Lower leg skin (tissue), 4 donors: ENCODE data around the gene DHX30. TPM values are rescaled to one million over a fixed set of nuclear protein-coding genes. Genes with fewer than 3 reads are reported as not detected.

Experiments used
- DNase-seq, 2 donors: peaks; one replicate each; pipeline ENCODE4 v3.0.0-alpha.2; 2019; ENCODE audit warnings: low spot score in 2 of 2
- H3K4me3 ChIP-seq: fragments of 200-600 bp; sonication (generic); 2 replicates; pipeline ENCODE4 v1.5.1; 2017; ENCODE audit warnings: mild to moderate bottlenecking, low read depth; ENCODE audit not compliant: poor library complexity, severe bottlenecking
- CTCF ChIP-seq, 3 donors: fragments of 450-650 bp; IDR thresholded peaks; one replicate each; pipeline ENCODE4 v1.5.1; 2016; ENCODE audit warnings: antibody characterized with exemption in 3 of 3, mild to moderate bottlenecking in 3 of 3, moderate library complexity in 2 of 3
- POLR2A ChIP-seq, 2 donors: fragments of 450-650 bp; IDR thresholded peaks; one replicate each; pipeline ENCODE4 v1.6.1; 2016 to 2017; ENCODE audit warnings: antibody characterized with exemption in 2 of 2, mild to moderate bottlenecking in 1 of 2, moderate library complexity in 1 of 2
- WGBS, 2 donors: methylation state at CpG; one replicate each; pipeline ENCODE4 v1.1.5; 2018; 5-methylcytosine and 5-hydroxymethylcytosine counted together
- intact Hi-C: fragments of 100-400 bp; cut with DNase I; formaldehyde crosslinking; loops from one replicate; pipeline ENCODE4 v1.15.0; 2023; ENCODE audit warnings: low total_unique reads
- total RNA-seq, 4 donors: library from RNA; depleted of rRNA; stranded (reverse); fragments of >200 nt; gene quantifications; one replicate each; pipeline ENCODE4 v1.1.0, GENCODE V29; 2016

DHX30 gene
- total RNA-seq, 4 donors from 2014 or later, result 59.0 to 81.0 (median 66.7) TPM

- WGBS, 2 donors, result 97 to 98% methylated on average over 8 of the region's 8 CpGs
- TF ChIP-seq CTCF (IDR thresholded peaks at IDR 0.05), result no peak
- no peak for TF ChIP-seq POLR2A (IDR thresholded peaks at IDR 0.05)
- no peak for DNase-seq
- no peak overlapping the region for H3K4me3 ChIP-seq
- intact Hi-C loops, result no loop called here
Measured at GRCh38 chr3:47772047-47772446, 30.9 kb upstream of the DHX30 start.

GRCh38 chr3:47772788-47773187, 30.1 kb upstream of the DHX30 start:
- intact Hi-C loops, result no loop called here

GRCh38 chr3:47778746-47779145, 24.2 kb upstream of the DHX30 start:
- intact Hi-C loops, result no loop called here
- WGBS, 2 donors, result 91 to 94% methylated on average over 3 of the region's 3 CpGs

More at GRCh38 chr3:47772788-47773187, 30.1 kb upstream of the DHX30 start:
- TF ChIP-seq POLR2A (IDR thresholded peaks at IDR 0.05) (no peak), CTCF (IDR thresholded peaks at IDR 0.05) (no peak)
- no peak for DNase-seq
- H3K4me3 ChIP-seq, result no peak overlapping the region
- WGBS, 2 donors, result 82 to 87% methylated on average over 8 of the region's 8 CpGs

GRCh38 chr3:47780741-47781684, 21.9 kb upstream of the DHX30 start:
- intact Hi-C loops, result no loop called here
- DNase-seq, result peak; percentile 51 to 92
- TF ChIP-seq CTCF (IDR thresholded peaks at IDR 0.05) (no peak), POLR2A (IDR thresholded peaks at IDR 0.05) (no peak)
- peak overlapping the region; percentile 91 for H3K4me3 ChIP-seq
- 0 to 1% methylated on average over 22 to 33 of the region's 54 CpGs for WGBS, 2 donors

More at GRCh38 chr3:47778746-47779145, 24.2 kb upstream of the DHX30 start:
- no peak for TF ChIP-seq CTCF (IDR thresholded peaks at IDR 0.05)
- TF ChIP-seq POLR2A (IDR thresholded peaks at IDR 0.05), result no peak
- no peak for DNase-seq
- no peak overlapping the region for H3K4me3 ChIP-seq

- peak; percentile 96 to 100 for DNase-seq
- intact Hi-C loops, result no loop called here
- peak within 1 kb of the TSS; percentile 91 for H3K4me3 ChIP-seq
- WGBS, 2 donors, result 0 to 3% methylated on average over 34 to 38 of the region's 79 CpGs
- TF ChIP-seq POLR2A (IDR thresholded peaks at IDR 0.05), result peak in 1 of 2 donors; percentile 25
- TF ChIP-seq CTCF (IDR thresholded peaks at IDR 0.05), result no peak
Measured at GRCh38 chr3:47781685-47782445, 21.1 kb upstream of the DHX30 start, which contains the start of gene SMARCC1. Gene SMARCC1, minus strand, starts transcription at chr3:47781893. Its CDS starts 96 bp downstream, at chr3:47781797.
